ENCODE results near the gene KIF16B.

DNA sequence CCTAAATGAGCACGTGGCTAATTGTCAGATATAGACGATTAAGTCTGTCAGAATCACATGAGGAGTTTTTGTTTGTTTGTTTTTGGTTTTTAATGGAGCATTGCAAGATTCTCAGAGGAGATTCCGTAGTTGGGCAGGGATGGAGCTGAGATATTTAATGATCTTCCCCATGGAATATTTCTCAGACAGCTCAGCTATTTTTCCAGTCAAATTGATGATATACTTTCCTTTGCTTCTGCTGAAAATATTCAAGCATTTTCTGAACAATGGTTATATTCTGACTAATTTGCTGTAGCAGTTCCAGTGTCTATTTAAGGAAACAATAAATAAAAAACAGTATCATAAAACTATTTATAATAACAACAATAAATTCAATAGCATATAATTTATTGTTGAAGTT, 348.4 kb downstream of the KIF16B start:
- TF ChIP-seq CTCF (IDR thresholded peaks at IDR 0.05) (no peak), POLR2A (IDR thresholded peaks at IDR 0.05) (no peak), EP300 (IDR thresholded peaks at IDR 0.05) (no peak)

Measured in sigmoid colon (tissue), 4 donors.